Hematopoietic multipotent progenitor cell (in vitro differentiated cells): Measurements from ENCODE around the gene GJA3. TPM values are rescaled to one million over a fixed set of nuclear protein-coding genes. Genes with fewer than 3 reads are reported as not detected.
A peak's percentile ranks its signal among the peaks of the same experiment; 100 is the strongest.
"Not testable (repeated sequence)": the region's sequence is repeated elsewhere in the genome, so short reads cannot be mapped to it uniquely, and the experiment has no call there.

Experiments
- DNase-seq, 3 donors: peaks; one replicate each; pipeline ENCODE4 v3.0.0-alpha.2; 2011 to 2015; ENCODE audit warnings: low read depth in 2 of 3, low spot score in 2 of 3
- total RNA-seq: library from RNA; depleted of rRNA; stranded (reverse); fragments of >200 nt; gene quantifications from one replicate; pipeline ENCODE4 v1.2.3, GENCODE V29; 2012

Gene GJA3
- total RNA-seq, 1 donor: not detected

GRCh38 chr13:20156702-20157101 lies 4.2 kb downstream of the GJA3 start:
- DNase-seq: no peak

GRCh38 chr13:20153290-20153689 lies 7.6 kb downstream of the GJA3 start:
- not testable (repeated sequence) for DNase-seq

- DNase-seq: no peak
Observed at GRCh38 chr13:20151612-20152011, 9.2 kb downstream of the GJA3 start.

GRCh38 chr13:20151016-20151415 lies 9.8 kb downstream of the GJA3 start:
- DNase-seq: no peak

GRCh38 chr13:20150561-20150960 lies 10.3 kb downstream of the GJA3 start:
- no peak for DNase-seq

- DNase-seq: no peak
Observed at GRCh38 chr13:20149762-20150161, 11.1 kb downstream of the GJA3 start.

- DNase-seq: no peak
Observed at GRCh38 chr13:20148501-20149183, 12.2 kb downstream of the GJA3 start.

- no peak for DNase-seq
Observed at GRCh38 chr13:20146381-20146780, 14.5 kb downstream of the GJA3 start.

- DNase-seq: no peak
Observed at GRCh38 chr13:20145521-20145920, 15.3 kb downstream of the GJA3 start.

GRCh38 chr13:20144141-20144850 lies 16.6 kb downstream of the GJA3 start:
- no peak for DNase-seq

GRCh38 chr13:20142927-20143480 lies 17.8 kb downstream of the GJA3 start:
- DNase-seq: no peak

GRCh38 chr13:20142023-20142926 lies 18.6 kb downstream of the GJA3 start:
- DNase-seq: no peak

- DNase-seq: no peak
Observed at GRCh38 chr13:20141238-20142022, 19.4 kb downstream of the GJA3 start.

- no peak for DNase-seq
Observed at GRCh38 chr13:20140487-20140886, 20.4 kb downstream of the GJA3 start.

GRCh38 chr13:20137875-20138274 lies 23.0 kb downstream of the GJA3 start:
- DNase-seq: no peak

GRCh38 chr13:20136781-20137703 lies 23.8 kb downstream of the GJA3 start:
- peak in 1 of 3 donors; percentile 60 for DNase-seq

- no peak for DNase-seq
Observed at GRCh38 chr13:20134732-20135131, 26.1 kb downstream of the GJA3 start.

GRCh38 chr13:20132052-20132634 lies 28.7 kb downstream of the GJA3 start:
- no peak for DNase-seq
